LoVo (cell line): ENCODE results near the gene SUPT6H.

Experiments used
- DNase-seq: peaks from one replicate; pipeline ENCODE4 v3.0.0-alpha.2; 2016; ENCODE audit warnings: low spot score

The SUPT6H gene

DNA sequence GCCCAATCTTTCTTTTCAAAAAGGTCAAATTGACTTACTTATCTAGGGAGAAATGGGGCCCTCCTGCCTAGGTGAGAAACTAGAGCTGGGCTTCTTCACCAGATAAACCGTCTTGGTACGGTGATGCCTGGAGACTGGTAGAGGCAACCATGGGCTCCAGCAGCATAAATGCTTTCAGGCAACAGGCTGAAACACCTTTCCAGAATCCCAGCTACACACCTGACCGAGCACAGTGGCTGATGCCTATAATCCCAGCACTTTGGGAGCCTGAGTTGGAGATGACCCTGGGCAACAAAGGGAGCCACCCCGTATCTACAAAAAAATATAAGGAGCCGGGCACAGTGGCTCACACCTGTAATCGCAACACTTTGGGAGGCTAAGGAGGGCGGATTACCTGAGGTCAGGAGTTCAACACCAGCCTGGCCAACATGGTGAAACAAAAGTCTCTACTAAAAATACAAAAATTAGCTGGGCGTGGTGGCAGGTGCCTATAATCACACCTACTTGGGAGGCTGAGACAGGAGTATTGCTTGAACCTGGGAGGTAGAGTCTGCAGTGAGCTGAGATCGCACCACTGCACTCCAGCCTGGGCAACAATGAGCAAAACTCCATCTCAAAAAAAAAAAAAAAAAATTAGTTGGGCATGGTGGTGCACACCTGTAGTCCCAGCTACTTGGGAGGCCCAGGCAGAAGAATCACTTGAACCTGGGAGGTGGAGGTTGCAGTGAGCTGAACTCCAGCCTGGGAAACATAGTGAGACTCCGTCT is 89.8 kb downstream of the SUPT6H start:
- no peak for DNase-seq
